Fibroblast of peridontal ligament (primary cell): ENCODE measurements around the gene PTPRN2.

Experiments
- DNase-seq: peaks from one replicate; pipeline ENCODE4 v3.0.0-alpha.2; 2010; ENCODE audit errors: extremely low read depth

PTPRN2 gene

GRCh38 chr7:158029509-158029908, 558.1 kb downstream of the PTPRN2 start:
- DNase-seq, result no peak

- no peak for DNase-seq
These were observed 558.7 kb downstream of the PTPRN2 start for GRCh38 chr7:158028971-158029370.

- DNase-seq, result no peak
These were observed 559.2 kb downstream of the PTPRN2 start for GRCh38 chr7:158028290-158028941.

- DNase-seq, result no peak
These were observed 560.0 kb downstream of the PTPRN2 start for GRCh38 chr7:158027646-158028045.

- DNase-seq, result no peak
These were observed 560.9 kb downstream of the PTPRN2 start for GRCh38 chr7:158026636-158027265.

GRCh38 chr7:158025686-158026600, 561.7 kb downstream of the PTPRN2 start:
- DNase-seq, result no peak

- no peak for DNase-seq
These were observed 562.7 kb downstream of the PTPRN2 start for GRCh38 chr7:158024881-158025280.

- no peak for DNase-seq
These were observed 563.3 kb downstream of the PTPRN2 start for GRCh38 chr7:158024351-158024715.

- DNase-seq, result no peak
These were observed 563.8 kb downstream of the PTPRN2 start for GRCh38 chr7:158023681-158024350.

GRCh38 chr7:158023157-158023556, 564.5 kb downstream of the PTPRN2 start:
- no peak for DNase-seq

- DNase-seq, result no peak
These were observed 565.0 kb downstream of the PTPRN2 start for GRCh38 chr7:158022601-158023000.

- no peak for DNase-seq
These were observed 565.8 kb downstream of the PTPRN2 start for GRCh38 chr7:158021836-158022235.

GRCh38 chr7:158020706-158021095, 566.9 kb downstream of the PTPRN2 start:
- no peak for DNase-seq

GRCh38 chr7:158019726-158020705, 567.6 kb downstream of the PTPRN2 start:
- DNase-seq, result no peak

GRCh38 chr7:158018971-158019645, 568.5 kb downstream of the PTPRN2 start:
- no peak for DNase-seq

GRCh38 chr7:158018098-158018762, 569.4 kb downstream of the PTPRN2 start:
- no peak for DNase-seq

- no peak for DNase-seq
These were observed 570.2 kb downstream of the PTPRN2 start for GRCh38 chr7:158017111-158018097.
